HG03469 (cell line): Measurements from ENCODE around the gene NTSR1.

Experiments
- ATAC-seq: cut with Tn5 transposase; IDR thresholded peaks from one replicate; pipeline ENCODE4 v1.9.1; 2021; ENCODE audit warnings: mild to moderate bottlenecking, moderate library complexity, moderate number of reproducible peaks; ENCODE audit not compliant: unreplicated experiment

NTSR1 gene

DNA sequence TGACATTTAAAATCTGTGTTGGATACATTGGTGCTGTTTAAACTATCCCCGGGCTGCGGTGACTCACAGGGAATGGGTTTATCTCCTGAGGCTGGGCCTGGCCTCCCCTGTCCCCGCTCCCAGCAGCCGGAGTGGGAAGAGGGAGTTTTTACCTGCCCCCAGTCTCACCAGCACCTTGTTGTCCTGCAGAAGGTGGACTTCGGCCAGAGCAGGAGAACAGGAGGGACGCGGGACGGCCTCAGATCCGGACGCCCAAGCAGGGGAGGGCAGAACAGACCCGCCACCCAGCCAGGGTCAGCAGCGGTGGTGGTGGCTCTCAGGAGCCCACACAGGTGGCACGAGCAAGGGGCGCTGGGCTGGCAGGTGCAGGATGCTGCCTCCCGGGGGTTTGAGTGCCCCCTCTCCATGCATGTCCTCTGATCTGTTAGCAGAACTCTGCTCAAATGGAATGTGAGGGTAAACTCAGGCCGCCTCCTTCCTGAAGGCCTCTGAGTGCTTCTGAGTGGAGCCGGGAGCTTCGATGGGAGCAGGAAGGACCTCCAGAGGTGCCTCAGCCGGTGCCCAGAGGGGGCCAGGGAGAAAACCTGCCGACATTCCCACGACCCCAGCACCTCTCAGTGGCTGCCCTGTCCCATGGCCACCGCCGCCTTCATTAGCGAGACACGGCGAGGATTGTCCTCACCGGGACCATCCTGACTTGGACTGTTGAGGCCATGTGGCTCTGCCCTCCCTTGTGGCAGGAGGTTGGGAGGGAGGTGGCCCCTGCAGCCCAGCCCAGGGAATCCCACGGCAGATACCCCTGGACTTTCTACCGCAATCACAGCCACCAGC, 44.2 kb downstream of the NTSR1 start:
- ATAC-seq, result no peak

DNA sequence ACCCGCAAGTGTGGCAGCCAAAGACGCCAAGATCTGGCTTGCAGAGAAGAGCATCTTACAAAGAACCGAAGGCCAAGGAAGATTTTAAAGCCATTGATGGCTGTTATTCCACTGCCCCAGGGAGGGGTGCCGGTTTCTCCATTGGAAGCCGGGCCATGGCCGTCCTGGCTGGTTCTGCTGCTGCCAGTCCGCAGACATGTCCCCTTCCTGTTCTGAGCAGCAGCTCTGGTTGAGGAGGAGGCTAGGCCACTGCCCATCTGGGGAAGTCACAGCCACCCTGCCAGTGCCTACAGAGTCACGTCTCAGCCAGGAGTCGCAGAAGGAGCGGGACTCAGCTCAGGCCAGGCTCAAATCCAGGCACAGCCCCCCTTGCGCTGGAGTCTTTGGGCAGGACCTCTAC, 45.0 kb downstream of the NTSR1 start:
- no peak for ATAC-seq

GRCh38 chr20:62754122-62754990, 45.7 kb downstream of the NTSR1 start:
- no peak for ATAC-seq

GRCh38 chr20:62754991-62755356, 46.3 kb downstream of the NTSR1 start:
- ATAC-seq, result no peak

DNA sequence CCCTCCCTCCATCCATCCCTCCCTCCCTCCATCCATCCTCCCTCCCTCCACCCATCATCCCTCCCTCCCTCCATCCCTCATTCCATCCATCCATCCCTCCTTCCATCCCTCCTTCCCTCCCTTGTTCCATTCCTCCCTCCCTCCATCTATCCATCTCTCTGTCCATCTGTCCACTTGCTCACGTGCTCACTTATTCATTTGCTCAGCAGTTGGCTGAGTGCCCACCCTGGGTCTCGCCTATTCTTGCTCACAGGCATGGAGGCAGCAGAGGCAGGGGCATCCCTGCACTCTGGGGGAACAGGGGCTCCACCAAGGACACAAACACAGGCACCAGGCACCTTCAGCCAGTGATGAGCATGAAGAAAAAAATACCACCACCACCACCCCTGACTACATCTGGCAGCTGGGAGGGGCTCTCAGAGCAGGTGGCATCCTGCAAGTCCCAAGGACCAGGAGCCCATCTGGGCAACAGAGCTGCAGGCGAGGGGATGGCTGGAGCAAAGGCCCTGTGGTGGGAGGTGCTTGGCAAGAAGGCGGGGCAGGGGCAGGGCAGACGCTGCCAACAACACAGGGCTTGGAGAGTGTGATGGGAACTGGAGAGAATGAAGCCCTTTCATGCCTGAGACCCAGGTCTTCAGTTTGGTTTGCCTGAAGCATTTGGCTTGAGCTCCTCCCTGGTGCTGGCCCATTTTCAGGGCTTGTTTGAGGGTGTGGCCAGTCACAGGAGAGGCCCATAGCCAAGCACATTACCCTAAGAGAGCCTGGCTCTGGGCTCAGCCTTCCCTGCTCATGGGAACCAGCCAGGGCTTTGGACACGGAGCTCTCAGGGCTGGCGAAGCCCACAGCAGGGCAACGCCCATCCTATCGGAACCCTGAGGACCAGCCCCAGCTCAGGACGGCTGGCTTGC, 47.4 kb downstream of the NTSR1 start:
- ATAC-seq, result no peak

DNA sequence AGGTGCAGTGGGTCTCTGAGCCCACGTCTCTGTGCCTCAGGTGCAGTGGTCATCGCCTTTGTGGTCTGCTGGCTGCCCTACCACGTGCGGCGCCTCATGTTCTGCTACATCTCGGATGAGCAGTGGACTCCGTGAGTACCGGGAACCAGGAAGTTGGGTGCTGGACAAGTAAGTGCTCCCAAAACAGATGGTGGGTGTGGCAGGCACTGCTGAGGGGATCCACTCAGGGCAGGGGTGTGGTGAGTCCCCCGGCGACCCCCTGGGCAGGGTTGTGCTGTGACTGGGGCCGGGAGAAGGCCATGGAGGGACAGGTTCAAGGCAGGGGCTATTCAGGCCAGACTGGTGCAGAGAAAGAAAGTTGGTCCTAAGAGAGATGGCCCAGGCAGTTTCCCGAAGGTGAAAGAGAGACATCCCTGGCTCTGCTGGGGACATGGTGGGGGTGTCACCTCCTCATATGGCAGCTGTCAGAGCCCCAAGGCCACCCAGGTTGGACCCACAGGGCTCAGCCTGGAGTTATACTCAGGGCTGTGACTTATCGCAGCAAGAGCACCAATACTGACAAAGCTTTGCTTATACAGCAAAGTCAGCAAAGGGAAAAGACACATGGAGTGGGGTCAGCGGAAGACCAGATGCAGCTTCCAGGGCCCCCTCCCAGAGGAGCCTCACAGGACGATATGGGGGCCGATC, 49.7 kb downstream of the NTSR1 start:
- ATAC-seq, result no peak

GRCh38 chr20:62759981-62760431, 51.4 kb downstream of the NTSR1 start:
- ATAC-seq, result no peak

DNA sequence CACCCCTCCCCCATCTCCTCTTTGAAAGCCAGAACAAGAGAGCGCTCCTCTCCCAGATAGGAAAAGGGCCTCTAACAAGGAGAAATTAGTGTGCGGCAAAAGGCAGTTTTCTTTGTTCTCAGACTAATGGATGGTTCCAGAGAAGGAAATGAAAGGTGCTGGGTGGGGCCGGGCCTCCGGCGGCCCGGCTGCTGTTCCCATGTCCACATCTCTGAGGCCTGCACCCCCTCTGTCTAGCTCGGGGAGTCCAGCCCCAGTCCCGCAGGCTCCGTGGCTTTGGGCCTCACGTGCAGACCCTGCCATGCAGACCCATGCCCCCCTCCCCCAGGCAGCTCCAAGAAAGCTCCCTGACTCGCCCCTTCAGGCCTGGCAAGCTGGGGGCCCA, 51.8 kb downstream of the NTSR1 start:
- ATAC-seq, result no peak

DNA sequence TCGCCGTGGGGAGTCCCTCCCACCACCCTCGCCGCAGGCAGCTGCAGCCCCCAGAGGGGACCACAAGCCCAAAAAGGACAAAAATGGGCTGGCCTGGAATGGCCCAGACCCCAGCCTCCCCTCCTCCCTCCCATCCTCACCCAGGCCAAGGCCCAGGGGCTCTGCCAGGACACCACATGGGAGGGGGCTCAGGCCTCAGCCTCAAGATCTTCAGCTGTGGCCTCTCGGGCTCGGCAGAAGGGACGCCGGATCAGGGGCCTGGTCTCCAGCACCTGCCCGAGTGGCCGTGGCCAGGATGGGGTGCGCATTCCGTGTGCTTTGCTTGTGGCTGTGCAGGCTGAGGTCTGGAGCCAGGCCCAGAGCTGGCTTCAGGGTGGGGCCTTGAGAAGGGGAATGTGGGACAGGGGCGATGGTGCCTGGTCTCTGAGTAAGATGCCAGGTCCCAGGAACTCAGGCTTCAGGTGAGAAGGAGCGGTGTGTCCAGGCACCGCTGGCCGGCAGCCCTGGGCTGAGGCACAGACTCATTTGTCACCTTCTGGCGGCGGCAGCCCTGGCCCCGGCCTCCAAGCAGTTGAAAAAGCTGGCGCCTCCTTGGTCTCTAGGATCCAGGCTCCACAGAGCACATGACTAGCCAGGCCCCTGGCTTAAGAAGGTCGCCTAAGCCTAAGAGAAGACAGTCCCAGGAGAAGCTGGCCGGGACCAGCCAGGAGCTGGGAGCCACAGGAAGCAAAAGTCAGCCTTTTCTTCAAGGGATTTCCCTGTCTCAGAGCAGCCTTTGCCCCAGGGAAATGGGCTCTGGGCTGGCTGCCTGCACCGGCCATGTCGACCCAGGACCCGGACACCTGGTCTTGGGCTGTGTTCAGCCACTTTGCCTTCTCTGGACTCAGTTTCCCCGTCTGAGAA, 52.5 kb downstream of the NTSR1 start:
- no peak for ATAC-seq

- no peak for ATAC-seq
Observed at GRCh38 chr20:62761759-62762131, 53.1 kb downstream of the NTSR1 start.

DNA sequence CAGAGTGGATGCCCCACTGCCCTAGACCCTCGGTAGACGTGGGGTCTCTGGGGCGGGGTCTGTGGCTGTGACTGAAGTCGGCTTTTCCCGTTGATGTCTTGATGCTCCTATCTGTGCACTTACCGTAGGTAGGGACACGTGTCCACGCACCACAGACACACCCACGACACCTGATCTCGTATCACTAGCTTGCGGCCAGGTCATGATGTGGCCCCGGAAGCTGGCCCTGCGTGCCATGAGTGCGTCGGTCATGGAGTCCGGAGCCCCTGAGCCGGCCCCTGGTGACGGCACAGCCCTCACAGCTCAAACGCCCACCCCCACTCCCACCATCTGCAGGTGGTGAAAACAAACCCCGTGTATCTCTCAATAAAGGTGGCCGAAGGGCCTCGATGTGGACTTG, 53.7 kb downstream of the NTSR1 start:
- no peak for ATAC-seq

DNA sequence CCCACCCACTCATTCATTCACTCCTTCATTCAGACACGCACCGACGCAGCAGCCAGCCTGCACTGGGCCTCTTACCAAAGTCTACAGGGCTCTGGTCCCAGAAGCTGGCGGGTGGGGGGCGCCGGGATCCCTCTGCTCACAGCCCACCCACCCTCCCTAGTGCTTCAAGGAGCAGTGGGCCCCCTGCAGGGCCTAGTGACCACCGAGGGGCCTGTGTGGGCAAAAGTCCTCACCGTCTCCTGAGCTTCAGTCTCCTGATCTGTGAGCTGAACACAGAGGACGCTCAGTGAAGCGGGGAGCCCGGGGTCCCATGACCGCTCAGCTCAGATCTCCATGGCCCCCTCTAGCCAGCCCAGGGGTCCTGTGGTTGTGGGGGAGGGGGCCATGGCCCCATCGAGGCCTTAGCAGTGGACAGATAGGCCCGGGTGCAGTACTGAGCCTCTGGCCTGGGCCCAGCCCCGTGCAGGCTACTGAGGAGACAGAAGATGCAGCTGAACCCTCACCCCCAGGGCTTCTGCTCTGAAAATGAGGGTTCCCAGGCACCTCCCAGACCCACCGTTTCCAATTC, 54.2 kb downstream of the NTSR1 start:
- ATAC-seq, result no peak

- ATAC-seq, result no peak
Observed at GRCh38 chr20:62763404-62763803, 54.8 kb downstream of the NTSR1 start.

GRCh38 chr20:62764156-62764935, 55.7 kb downstream of the NTSR1 start:
- no peak for ATAC-seq

DNA sequence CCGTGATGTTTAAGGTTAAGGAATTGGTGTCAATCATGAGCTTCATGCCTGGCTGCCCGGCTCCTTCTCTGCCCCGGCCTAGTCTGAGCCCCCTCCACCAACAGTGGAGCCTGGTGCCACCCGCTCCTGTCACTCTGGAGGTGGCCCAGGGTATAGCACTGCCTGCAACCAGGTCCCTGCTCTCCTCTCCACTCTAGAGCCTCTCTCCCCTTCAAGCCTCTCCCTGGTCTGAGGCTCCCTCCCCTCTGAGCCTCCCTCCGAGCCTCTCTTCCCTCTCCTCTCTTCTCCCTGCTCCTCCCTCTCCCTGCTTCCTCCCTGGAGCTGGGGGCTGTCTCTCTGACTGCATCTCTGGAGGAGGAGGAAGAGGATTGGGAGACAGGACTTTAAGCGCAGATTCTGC, 56.4 kb downstream of the NTSR1 start:
- no peak for ATAC-seq

DNA sequence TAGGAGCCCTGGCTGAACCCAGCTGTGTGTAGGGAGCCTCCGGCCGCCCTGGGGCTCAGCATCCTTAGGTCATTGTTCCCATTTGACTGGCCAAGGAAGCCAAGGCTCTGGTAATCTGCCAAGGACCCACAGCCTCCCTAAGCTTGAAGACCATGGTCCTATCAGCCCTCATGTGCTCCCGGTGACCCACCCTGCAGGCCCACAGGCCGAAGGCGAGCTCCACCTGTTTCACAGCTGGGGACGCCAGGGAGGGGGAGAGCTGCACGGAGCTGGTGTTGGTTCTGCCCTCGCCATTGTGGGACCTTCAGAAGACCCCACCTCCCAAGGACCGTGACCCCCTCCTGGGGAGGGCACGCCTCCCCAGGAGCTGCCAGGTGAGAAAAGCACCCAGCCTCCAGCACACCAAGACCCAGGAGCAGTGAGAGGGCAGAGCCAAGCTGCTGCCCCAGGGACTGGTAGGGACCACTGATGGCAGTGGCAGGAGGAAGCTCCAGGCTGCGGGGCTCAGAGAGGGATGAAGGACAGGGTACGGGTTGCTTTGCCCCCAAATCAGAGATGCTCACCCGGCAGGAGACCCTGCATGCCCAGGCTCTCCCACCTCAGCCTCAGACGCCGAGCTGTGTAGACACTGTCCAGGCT, 56.9 kb downstream of the NTSR1 start:
- no peak for ATAC-seq

DNA sequence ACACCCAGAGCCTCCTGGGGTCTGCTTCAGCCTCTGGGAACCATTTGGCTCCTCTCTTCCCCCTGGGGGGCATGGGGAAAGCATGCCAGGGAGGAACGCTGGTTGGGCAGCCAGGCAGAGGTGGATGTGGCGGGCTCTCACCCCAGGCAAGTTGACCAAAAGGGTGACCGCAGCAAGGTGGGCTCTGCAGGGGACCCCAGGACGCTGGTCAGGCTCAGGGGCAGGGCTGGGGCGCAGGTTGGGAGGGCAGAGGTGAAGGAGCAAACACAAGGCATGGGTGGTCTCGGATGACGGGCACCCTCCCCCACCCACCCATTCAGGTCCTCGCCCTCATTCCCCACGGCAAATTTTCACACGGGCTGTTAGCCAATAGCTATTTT, 57.4 kb downstream of the NTSR1 start:
- ATAC-seq, result no peak

DNA sequence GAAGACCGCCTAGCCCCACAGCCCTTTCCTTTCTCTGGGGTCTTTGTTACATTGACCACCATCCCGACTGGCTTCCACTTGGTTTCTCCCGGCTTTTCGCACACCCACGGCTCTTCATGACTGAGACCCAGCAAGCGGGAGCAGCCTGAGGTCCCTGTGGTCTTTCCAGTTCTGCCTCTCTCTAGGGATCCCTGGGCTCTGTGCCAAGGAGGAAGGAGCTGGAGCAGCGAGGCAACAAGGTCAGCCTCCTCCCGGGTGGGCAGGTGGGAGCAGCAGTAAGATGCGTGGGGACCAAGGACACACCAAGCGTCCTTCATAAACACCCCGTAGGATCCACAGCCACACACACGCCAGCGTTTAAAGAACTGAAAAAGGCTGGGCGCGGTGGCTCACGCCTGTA, 58.1 kb downstream of the NTSR1 start:
- ATAC-seq, result no peak
